Thoracic aorta (tissue), 2 donors: ENCODE results near the gene MAGEF1. TPM values are rescaled to one million over a fixed set of nuclear protein-coding genes. Genes with fewer than 3 reads are reported as not detected.

Experiments used
- ATAC-seq: fragments of 150-250 bp; one replicate; pipeline ENCODE4 v1.8.0; 2017; ENCODE audit warnings: low read depth; ENCODE audit not compliant: insufficient number of reproducible peaks, low FRiP score
- DNase-seq: peaks from one replicate; pipeline ENCODE4 v3.0.0-alpha.2; 2020; ENCODE audit warnings: low spot score
- H3K27ac ChIP-seq, 2 donors: fragments of 200-600 bp; sonication (generic); 1 replicate in 1 of 2; 2 replicates in 1 of 2; pipeline ENCODE4 v1.5.1; 2016; ENCODE audit warnings: mild to moderate bottlenecking in 2 of 2, moderate library complexity in 2 of 2
- H3K27me3 ChIP-seq: fragments of 200-600 bp; sonication (generic); replicated peaks from 2 replicates; pipeline ENCODE4 v1.6.0; 2016; ENCODE audit warnings: mild to moderate bottlenecking; ENCODE audit not compliant: insufficient read depth
- H3K36me3 ChIP-seq: fragments of 200-600 bp; sonication (generic); one replicate; pipeline ENCODE4 v1.5.1; 2016
- H3K4me1 ChIP-seq, 2 donors: fragments of 200-600 bp; sonication (generic); 1 replicate in 1 of 2; 2 replicates in 1 of 2; pipeline versions ENCODE4 v1.5.1 to v1.6.0; 2016; ENCODE audit warnings: low read depth in 2 of 2, mild to moderate bottlenecking in 1 of 2; ENCODE audit not compliant: control insufficient read depth in 1 of 2
- H3K4me3 ChIP-seq: fragments of 200-600 bp; sonication (generic); 2 replicates; pipeline ENCODE4 v1.5.1; 2016; ENCODE audit warnings: mild to moderate bottlenecking
- H3K9me3 ChIP-seq: fragments of 200-600 bp; sonication (generic); 2 replicates; pipeline ENCODE4 v1.5.1; 2016
- total RNA-seq, 2 donors: library from RNA; depleted of rRNA; stranded (reverse); fragments of >200 nt; gene quantifications; one replicate each; pipeline versions ENCODE4 v1.1.0 to v1.2.3, GENCODE V29; 2016
- TF ChIP-seq, protein P1 (sequence below): fragments of 200-600 bp; sonication (generic); IDR thresholded peaks from one replicate; pipeline ENCODE4 v1.5.1; 2019; ENCODE audit warnings: antibody characterized with exemption

MAGEF1 gene
- total RNA-seq, 2 donors from 2014 or later, result 26.1 TPM

DNA sequence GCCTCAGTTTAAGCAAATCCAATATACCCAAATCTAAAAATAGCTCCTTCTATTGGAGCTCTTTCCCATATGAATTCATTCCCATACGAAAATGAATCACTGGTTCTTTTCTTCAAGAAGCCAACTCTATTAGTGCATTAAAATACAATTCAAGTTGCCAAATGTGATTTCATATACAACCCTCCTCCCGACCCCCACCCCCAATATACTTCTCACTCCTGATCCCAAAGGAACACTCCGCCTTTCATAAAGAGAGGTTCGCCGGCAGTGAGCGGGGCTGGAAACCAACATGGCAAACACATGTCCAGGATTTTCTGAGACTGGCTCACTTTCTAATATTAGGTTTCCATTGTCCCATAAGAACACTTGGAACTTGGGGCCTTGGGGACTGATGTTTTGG is 48.5 kb downstream of the MAGEF1 start:
- Histone ChIP-seq H3K9me3 (no peaks in the 10 kb centered on the region), H3K27ac (no peak overlapping the region), H3K4me3 (no peak overlapping the region), H3K4me1 (no peaks in the 10 kb centered on the region), H3K36me3 (no peaks in the 10 kb centered on the region), H3K27me3 (no peaks in the 10 kb centered on the region)
- DNase-seq, result no peak
- TF ChIP-seq, protein P1, sequence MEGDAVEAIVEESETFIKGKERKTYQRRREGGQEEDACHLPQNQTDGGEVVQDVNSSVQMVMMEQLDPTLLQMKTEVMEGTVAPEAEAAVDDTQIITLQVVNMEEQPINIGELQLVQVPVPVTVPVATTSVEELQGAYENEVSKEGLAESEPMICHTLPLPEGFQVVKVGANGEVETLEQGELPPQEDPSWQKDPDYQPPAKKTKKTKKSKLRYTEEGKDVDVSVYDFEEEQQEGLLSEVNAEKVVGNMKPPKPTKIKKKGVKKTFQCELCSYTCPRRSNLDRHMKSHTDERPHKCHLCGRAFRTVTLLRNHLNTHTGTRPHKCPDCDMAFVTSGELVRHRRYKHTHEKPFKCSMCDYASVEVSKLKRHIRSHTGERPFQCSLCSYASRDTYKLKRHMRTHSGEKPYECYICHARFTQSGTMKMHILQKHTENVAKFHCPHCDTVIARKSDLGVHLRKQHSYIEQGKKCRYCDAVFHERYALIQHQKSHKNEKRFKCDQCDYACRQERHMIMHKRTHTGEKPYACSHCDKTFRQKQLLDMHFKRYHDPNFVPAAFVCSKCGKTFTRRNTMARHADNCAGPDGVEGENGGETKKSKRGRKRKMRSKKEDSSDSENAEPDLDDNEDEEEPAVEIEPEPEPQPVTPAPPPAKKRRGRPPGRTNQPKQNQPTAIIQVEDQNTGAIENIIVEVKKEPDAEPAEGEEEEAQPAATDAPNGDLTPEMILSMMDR, result no peak
- no peak for ATAC-seq

DNA sequence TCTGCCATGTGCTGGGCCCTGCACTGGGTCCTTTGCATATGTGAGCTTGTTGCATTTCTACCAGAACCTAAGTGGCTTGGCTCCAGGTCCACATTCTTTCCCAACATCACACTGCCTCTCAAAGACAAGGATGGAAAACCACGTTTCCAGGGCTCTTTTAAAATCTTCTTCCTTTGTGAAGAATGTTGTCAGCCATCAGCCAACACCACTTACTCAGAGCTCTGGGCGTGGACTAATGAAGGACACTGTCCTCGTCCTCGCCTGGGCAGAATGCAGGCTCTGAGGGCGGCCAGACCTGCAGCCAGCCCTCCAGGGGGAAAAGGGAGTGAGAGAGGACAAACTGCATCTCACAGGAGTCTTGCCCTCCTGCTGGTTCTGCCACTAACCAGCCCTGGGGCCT is 49.7 kb downstream of the MAGEF1 start:
- Histone ChIP-seq H3K27me3 (no peaks in the 10 kb centered on the region), H3K4me1 (no peaks in the 10 kb centered on the region), H3K9me3 (no peaks in the 10 kb centered on the region), H3K4me3 (no peak overlapping the region), H3K27ac (no peak overlapping the region), H3K36me3 (no peaks in the 10 kb centered on the region)
- DNase-seq (no peak), ATAC-seq (no peak)
- TF ChIP-seq, protein P1, result no peak

GRCh38 chr3:184660931-184661330 is 50.9 kb downstream of the MAGEF1 start:
- no peaks in the 10 kb centered on the region for H3K9me3 ChIP-seq
- ATAC-seq (no peak), DNase-seq (no peak)
- no peaks in the 10 kb centered on the region for H3K36me3 ChIP-seq
- H3K4me3 ChIP-seq, result no peak overlapping the region
- no peaks in the 10 kb centered on the region for H3K27me3 ChIP-seq
- H3K27ac ChIP-seq, result no peak overlapping the region
- TF ChIP-seq, protein P1, result no peak
- no peaks in the 10 kb centered on the region for H3K4me1 ChIP-seq

Other genes starting within 250 kb of the MAGEF1 start
- gene EPHB3, start 150.3 kb downstream of the MAGEF1 start, total RNA-seq, result 1 to 10 TPM; 2.8 to 5.0 TPM
- gene VPS8, start 100.1 kb upstream of the MAGEF1 start, total RNA-seq, result 10 to 100 TPM; 40.1 to 78.0 TPM